DMS153 treated with DMSO at 0.1 percent for 48 hours (cell line): ENCODE results near the gene MND1.
"Not testable (repeated sequence)": the region's sequence is repeated elsewhere in the genome, so short reads cannot be mapped to it uniquely, and the experiment has no call there.

ENCODE experiments used
- DNase-seq: peaks from one replicate; lab custom pipeline; 2025; ENCODE audit not compliant: unreplicated experiment; lab: John Stamatoyannopoulos, UW

The MND1 gene

GRCh38 chr4:153401501-153401900 lies 57.0 kb downstream of the MND1 start:
- DNase-seq = no peak

DNA sequence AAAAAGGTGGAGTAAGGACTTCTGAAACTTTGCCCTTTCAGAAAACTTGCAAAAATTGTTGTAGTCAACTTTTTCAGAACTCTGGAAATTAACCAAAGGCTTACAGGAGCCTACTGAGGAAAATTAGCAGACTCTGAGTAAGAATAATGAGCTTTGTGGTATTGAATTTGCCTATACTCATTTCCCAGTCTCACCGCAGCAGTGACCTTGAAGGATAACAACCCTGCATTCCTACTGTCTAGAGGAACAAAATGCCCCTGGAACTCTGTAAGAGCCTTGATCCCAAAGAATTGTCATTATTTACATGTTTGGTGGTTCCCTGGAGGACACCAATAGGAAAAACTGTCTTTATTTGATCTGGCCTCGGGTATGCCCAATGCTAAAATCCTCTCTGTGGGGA lies 57.9 kb downstream of the MND1 start:
- no peak for DNase-seq

- no peak for DNase-seq
These were observed 59.2 kb downstream of the MND1 start for GRCh38 chr4:153403726-153404125.

DNA sequence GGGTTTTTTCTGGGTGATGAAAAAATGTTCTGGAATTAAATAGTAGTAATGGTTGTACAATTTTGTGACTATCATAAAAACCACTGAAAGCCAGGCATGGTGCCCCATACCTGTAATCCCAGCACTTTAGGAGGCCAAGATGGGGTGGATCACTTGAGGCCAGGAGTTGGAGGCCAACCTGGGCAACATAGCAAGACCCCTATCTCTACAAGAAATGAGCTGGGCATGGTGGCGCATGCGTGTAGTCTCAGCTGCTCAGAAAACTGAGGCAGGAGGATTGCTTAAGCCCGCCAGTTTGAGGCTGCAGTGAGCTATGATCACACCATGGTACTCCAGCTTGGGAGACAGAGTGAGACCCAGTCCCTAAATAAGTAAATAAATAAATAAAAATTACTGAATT lies 63.4 kb downstream of the MND1 start:
- no peak for DNase-seq

GRCh38 chr4:153408932-153409331 lies 64.4 kb downstream of the MND1 start:
- no peak for DNase-seq

DNA sequence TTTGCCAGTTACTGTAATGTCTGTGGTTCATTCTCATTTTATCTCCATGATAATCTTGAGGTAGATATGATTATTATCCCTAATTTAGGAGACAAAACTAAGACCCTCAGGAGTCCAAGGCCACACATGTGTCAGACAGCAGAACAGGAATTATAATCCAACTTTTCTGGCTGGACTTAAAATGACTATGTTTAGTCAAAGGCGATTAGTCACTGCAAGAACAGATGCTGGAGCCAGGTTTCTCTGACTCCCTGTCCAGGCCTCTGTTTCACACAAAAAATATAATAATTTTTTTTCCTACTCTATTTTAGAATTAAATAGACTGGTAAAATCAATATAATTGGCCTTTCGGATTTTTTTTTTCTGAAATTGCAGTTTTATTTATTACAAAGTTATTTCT lies 64.9 kb downstream of the MND1 start:
- no peak for DNase-seq

DNA sequence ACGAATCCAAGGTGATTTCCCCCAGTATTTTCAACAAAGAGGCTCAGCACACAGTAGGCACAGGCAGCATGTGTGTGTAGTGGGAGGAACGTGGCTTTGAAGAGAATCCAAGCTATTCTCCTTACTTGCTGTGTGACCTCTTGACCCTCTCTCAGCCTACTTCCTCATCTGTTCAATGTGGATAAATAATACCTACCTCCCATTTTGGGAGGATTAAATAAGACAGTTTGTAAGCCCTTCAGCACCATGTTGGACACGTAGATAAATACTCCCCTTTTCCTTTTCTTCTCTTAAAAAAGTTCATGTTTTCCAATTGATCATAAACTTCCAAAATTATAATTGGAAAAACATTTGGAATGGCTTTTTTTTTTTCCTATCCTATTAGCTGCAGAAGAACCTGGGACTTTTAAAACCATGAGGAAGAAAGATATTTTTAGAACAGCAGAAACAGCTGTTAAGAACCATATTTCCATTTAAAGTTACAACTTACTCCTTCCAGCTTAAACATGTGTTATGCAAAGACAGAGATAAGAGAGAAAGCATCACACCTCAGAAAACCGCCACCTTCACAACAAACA lies 65.5 kb downstream of the MND1 start:
- DNase-seq = no peak

DNA sequence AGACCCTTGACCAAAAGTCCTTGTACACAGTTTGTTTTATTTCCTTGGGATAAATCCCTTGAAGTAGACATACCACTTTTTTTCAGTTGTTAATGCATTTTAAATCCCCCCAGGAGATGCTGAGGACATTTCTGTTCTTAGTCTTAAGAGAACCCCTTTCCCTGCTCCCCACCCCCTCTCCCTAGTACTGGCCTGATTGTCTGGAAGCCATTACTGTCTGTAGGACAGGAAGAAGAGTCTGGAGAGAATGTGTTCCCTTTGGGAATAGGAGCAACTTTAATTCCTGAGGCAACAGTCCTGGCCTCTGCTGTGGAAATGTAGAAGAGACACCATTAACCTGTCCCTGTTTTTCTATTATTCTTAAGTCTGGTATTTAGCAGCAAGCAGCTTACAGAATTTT lies 69.4 kb downstream of the MND1 start:
- no peak for DNase-seq

DNA sequence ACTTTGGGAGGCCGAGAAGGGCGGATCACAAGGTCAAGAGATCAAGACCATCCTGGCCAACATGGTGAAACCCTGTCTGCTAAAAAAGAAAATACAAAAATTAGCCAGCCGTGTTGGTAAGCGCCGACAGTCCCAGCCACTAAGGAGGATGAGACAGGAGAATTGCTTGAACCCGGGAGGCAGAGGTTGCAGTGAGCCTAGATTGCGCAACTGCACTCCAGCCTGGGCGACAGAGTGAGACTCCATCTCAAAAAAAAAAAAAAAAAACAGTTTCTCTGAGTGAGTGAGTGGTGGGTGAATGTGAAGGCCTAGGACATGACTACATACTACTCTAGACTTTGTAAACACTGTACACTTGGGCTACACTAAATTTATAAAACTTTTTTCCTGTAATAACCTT lies 72.0 kb downstream of the MND1 start:
- DNase-seq = not testable (repeated sequence)

DNA sequence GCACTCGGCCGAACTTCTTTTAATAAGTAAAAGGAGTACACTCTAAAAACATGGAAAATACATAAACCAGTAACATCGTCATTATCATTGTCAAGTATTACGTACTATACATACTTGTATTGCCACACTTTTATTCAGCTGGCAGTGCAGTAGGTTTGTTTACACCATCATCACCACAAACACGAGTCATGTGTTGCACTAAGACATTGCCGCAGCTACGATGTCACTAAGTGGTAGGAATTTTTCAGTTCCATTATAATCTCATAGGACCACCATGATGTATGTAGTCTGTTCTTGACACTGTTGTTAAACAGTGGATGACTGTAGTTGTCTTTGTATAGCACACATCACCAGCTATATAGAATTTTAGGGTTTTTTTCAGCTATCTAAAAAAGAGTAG lies 73.6 kb downstream of the MND1 start:
- DNase-seq = no peak

- no peak for DNase-seq
These were observed 74.1 kb downstream of the MND1 start for GRCh38 chr4:153418558-153418957.

DNA sequence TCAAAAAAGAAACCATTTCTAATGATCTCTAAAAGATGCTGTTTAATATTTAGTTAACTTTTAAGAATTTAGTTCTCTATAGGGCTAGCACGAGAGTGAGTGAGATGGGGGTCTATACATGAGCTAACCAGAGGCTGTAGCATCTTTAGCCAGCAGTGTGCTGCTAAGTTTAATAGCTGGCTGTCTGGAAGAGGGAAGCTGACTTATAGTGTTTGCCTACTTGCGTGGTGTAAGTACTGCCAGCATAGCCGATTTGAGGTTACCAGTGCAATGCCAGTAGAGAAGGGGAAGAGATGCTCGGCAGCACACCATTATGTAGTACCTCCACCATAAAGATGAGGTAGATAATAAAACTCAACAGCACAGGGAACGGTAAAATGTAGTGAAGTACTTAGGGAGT lies 74.5 kb downstream of the MND1 start:
- no peak for DNase-seq

DNA sequence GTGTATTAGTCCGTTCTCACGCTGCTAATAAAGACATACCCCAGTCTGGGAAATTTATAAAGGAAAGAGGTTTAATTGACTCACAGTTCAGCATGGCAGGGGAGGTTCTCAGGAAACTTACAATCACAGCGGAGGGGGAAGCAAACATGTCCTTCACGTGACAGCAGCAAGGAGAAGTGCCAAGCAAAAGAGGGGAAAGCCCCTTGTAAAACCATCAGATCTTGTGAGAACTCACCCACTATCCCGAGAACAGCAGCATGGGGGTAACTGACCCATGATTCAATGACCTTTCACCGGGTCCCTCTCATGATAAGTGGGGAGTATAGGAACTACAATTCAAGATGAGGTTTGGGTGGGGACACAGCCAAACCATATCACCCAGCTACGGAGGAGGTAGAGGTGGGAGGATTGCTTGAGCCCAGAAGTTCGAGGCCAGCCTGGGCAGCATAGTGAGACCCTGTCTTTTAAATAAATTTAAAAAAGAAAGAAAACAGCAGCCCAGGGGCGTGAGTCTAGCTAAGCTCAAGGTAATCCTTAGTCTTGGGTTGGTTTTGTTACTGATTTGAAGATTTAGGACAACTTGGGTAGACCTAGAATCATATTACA lies 75.3 kb downstream of the MND1 start:
- DNase-seq = no peak

GRCh38 chr4:153420361-153420760 lies 75.9 kb downstream of the MND1 start:
- no peak for DNase-seq

DNA sequence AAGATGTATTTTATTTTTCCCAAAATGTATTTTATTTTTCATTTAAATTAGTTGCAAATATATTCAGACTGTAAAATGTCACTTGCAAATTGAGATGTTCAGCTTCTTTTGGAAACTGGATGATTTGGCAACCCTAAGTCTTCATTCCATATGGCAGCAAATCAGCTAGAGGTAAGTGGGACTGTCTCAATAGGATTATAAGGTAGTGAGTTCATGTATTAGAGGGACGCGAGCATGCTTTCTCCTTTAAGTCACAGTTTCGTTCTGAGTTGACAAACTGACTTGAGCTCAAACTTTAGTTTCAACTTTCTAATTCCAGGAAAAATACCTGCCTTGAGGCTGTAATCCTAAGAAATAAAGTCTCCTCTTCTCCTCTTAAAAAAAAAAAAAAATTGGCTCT lies 77.5 kb downstream of the MND1 start:
- DNase-seq = no peak

DNA sequence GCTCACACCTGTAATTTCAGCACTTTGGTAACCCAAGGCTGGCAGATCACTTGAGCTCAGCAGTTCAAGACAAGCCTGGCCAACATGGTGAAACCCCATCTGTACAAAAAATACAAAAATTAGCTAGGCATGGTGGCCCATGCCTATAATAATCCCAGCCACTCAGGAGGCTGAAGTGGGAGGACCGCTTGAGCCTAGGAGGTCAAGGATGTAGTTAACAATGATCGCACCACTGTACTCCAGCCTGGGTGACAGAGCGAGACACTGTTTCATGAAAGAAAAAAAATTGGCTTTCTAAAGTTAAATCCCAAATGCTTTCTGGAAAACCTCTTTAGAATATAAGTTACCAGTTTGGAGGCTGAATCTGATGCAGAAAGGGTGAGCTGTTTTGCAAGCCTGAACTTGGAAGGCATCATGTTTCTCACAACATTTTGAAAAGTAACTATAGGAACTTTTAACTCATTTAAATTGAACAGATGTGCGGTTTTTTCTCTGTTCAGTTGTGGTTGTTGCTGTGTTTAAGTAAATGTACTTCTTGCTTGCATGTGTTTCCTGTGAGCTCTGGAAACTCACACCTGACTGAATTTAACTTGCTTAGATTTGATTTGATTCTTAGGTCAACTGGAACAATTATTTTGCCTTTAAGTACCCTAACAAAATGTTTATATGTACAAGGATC lies 81.9 kb downstream of the MND1 start:
- DNase-seq = no peak

GRCh38 chr4:153427363-153428071 lies 83.0 kb downstream of the MND1 start:
- no peak for DNase-seq

- DNase-seq = no peak
These were observed 84.5 kb downstream of the MND1 start for GRCh38 chr4:153428941-153429475.

DNA sequence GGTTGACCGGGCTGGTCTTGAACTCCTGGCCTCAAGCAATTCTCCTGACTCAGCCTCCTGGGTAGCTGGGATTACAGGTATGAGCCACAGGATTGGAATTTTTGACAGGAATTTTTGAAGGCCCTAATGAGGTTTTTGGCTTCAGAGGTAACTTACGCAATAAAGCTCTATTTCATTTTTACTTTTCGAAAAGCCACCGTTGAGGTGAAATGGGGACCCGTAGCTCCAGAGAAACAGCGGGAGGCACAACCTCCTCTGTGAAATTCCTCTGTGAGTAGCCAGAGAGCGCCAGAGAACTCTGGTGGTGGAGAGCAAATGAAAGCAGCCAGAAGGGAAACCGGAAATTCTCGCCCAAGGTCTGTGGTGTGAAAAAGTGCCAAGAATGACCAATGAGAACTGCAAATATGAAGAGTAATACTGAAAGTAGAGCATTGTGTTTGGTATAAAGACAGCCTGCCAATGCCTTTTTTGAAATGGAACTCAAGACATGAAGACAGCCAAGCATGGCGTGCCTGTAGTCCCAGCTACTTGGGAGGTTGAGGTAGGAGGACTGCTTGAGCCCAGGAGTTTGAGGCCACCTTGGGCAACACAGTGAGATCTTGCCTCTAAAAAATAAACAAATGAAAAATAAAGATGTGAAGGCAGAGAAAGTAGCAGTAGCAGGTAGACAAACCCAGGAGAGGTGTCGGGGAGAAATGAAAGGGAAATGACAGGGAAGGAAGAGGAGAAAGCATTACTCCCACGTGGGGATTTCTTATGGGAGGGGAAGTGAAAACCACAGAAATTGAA lies 88.7 kb downstream of the MND1 start:
- no peak for DNase-seq

- no peak for DNase-seq
These were observed 89.2 kb downstream of the MND1 start for GRCh38 chr4:153433754-153434105.

DNA sequence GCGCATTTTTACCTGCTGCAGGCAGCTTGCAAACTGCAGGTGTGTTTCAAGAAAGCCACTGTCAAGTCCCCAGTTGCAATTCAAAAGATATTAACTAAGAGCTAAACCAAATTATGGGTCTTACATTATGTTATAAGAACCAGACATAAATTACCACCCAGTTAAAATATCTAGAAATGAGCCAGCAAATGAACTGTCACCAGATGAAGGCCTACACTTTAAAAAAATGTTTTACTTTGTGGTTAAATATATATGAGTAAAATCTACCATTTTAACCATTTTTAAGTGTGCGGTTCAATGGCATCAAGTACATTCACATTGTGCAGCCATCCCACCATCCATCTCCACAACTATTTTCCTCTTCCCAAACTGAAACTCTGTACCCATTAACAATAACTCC lies 89.7 kb downstream of the MND1 start:
- no peak for DNase-seq
